Esophagus (tissue), 2 donors: Measurements from ENCODE around the gene ADGRG1. TPM values are rescaled to one million over a fixed set of nuclear protein-coding genes. Genes with fewer than 3 reads are reported as not detected.
"Not testable (repeated sequence)": the region's sequence is repeated elsewhere in the genome, so short reads cannot be mapped to it uniquely, and the experiment has no call there.

Experiments used
- H3K27ac ChIP-seq, 2 donors: one replicate each; pipeline ENCODE4 v1.5.1; 2013; ENCODE audit warnings: low read depth in 2 of 2, mild to moderate bottlenecking in 2 of 2, inconsistent platforms in 1 of 2, low read length in 1 of 2, moderate library complexity in 1 of 2
- H3K27me3 ChIP-seq, 2 donors: one replicate each; pipeline ENCODE4 v1.6.1; 2013; ENCODE audit warnings: low read length in 2 of 2, control low read depth in 1 of 2, mild to moderate bottlenecking in 1 of 2; ENCODE audit not compliant: insufficient read depth in 2 of 2, control insufficient read depth in 1 of 2
- H3K36me3 ChIP-seq, 2 donors: one replicate each; pipeline ENCODE4 v1.6.1; 2013; ENCODE audit warnings: low read length in 1 of 2; ENCODE audit not compliant: control insufficient read depth in 2 of 2, insufficient read depth in 2 of 2
- H3K4me1 ChIP-seq, 2 donors: one replicate each; pipeline ENCODE4 v1.6.1; 2013; ENCODE audit warnings: low read length in 1 of 2; ENCODE audit not compliant: control insufficient read depth in 2 of 2, insufficient read depth in 2 of 2
- H3K4me3 ChIP-seq, 2 donors: one replicate each; pipeline ENCODE4 v1.5.1; 2013; ENCODE audit warnings: low read length in 2 of 2, mild to moderate bottlenecking in 2 of 2, low read depth in 1 of 2, moderate library complexity in 1 of 2
- H3K9me3 ChIP-seq, 2 donors: one replicate each; pipeline ENCODE4 v1.6.1; 2013; ENCODE audit warnings: mild to moderate bottlenecking in 2 of 2, low read depth in 1 of 2, low read length in 1 of 2, moderate library complexity in 1 of 2; ENCODE audit not compliant: control insufficient read depth in 2 of 2, insufficient read depth in 1 of 2
- WGBS, 2 donors: extraction: QIAGEN DNeasy Blood & Tissue Kit; methylation state at CpG; one replicate each; pipeline ENCODE4 v1.1.7; 2013; 5-methylcytosine and 5-hydroxymethylcytosine counted together
- polyA plus RNA-seq, 2 donors: library from polyadenylated mRNA; stranded (reverse); fragments of 200-250 nt; gene quantifications; one replicate each; pipeline ENCODE4 v1.2.3, GENCODE V29; 2013
- donor health status: healthy with polysubstance abuse.
- donor health status: Bipolar disorder and iron deficiency.

Gene ADGRG1
- polyA plus RNA-seq, 2 donors, result 30.9 to 31.1 TPM

- not testable (repeated sequence) for H3K27me3 ChIP-seq, H3K9me3 ChIP-seq, H3K4me3 ChIP-seq, H3K27ac ChIP-seq, H3K36me3 ChIP-seq, H3K4me1 ChIP-seq
- 65% methylated on average over 6 of the region's 6 CpGs for WGBS, 2 donors
Observed at GRCh38 chr16:57712569-57712968, 84.1 kb downstream of the ADGRG1 start.

DNA sequence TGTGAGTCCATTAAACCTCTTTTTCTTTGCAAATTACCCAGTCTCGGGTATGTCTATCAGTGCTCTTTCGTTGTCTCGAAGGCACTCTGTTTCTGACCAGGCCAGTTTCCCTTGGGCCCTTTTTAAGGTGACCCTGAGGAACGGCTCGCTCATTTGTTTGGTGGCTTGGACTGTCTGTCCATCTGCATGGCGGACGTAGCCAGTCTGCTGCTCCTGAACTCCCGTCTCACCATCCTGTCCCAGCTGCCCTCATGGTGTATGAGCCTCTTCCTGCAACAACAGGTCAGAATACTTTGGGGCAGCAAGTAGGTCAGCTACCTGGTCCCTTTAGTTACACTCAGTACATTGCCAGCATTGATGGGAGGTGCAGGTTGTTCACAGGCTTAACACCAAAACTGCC is 85.2 kb downstream of the ADGRG1 start:
- no peak overlapping the region for H3K27ac ChIP-seq
- no peak overlapping the region for H3K4me3 ChIP-seq
- no peaks in the 10 kb centered on the region for H3K36me3 ChIP-seq
- no peaks in the 10 kb centered on the region for H3K9me3 ChIP-seq
- H3K27me3 ChIP-seq, result no peaks in the 10 kb centered on the region
- WGBS, 2 donors, result 79 to 94% methylated on average over 8 of the region's 8 CpGs
- no peaks in the 10 kb centered on the region for H3K4me1 ChIP-seq

- no peaks in the 10 kb centered on the region for H3K36me3 ChIP-seq
- 84 to 91% methylated on average over 6 of the region's 6 CpGs for WGBS, 2 donors
- no peaks in the 10 kb centered on the region for H3K27me3 ChIP-seq
- H3K4me1 ChIP-seq, result no peaks in the 10 kb centered on the region
- H3K4me3 ChIP-seq, result no peak overlapping the region
- no peaks in the 10 kb centered on the region for H3K9me3 ChIP-seq
- H3K27ac ChIP-seq, result no peak overlapping the region
Observed at GRCh38 chr16:57714047-57714446, 85.6 kb downstream of the ADGRG1 start.

Other genes starting within 250 kb of the ADGRG1 start
- gene CCL17, start 223.9 kb upstream of the ADGRG1 start, polyA plus RNA-seq, result 1 to 10 TPM; 1.1 to 7.6 TPM
- gene CIAPIN1, start 181.2 kb upstream of the ADGRG1 start, polyA plus RNA-seq, result 10 to 100 TPM; 11.7 to 31.6 TPM
- 10 to 100 TPM; 56.1 to 70.3 TPM for gene COQ9, start 181.2 kb upstream of the ADGRG1 start, polyA plus RNA-seq
- 10 to 100 TPM; 18.5 to 34.0 TPM for gene POLR2C, start 166.0 kb upstream of the ADGRG1 start, polyA plus RNA-seq
- 10 to 100 TPM; 27.6 to 33.7 TPM for gene DOK4, start 142.1 kb upstream of the ADGRG1 start, polyA plus RNA-seq
- 1 to 10 TPM; 2.6 TPM for gene CCDC102A, start 92.1 kb upstream of the ADGRG1 start, polyA plus RNA-seq
- gene ADGRG5, start 86.0 kb upstream of the ADGRG1 start, polyA plus RNA-seq, result under 1 TPM; 0.49 to 0.85 TPM
- gene ADGRG3, start 39.7 kb downstream of the ADGRG1 start, polyA plus RNA-seq, result under 1 TPM; 0.31 to 0.72 TPM
- not detected for gene DRC7, start 66.2 kb downstream of the ADGRG1 start, polyA plus RNA-seq
- 10 to 100 TPM; 10.5 to 16.5 TPM for gene KATNB1, start 107.1 kb downstream of the ADGRG1 start, polyA plus RNA-seq
- 10 to 100 TPM; 21.9 to 65.1 TPM for gene KIFC3, start 173.9 kb downstream of the ADGRG1 start, polyA plus RNA-seq